Right lung (tissue), 5 donors: ENCODE measurements around the gene C1orf174. TPM values are rescaled to one million over a fixed set of nuclear protein-coding genes. Genes with fewer than 3 reads are reported as not detected.

Source experiments
- DNase-seq, 2 donors: peaks; one replicate each; pipeline ENCODE4 v3.0.0-alpha.2; 2013
- polyA plus RNA-seq, 5 donors: library from polyadenylated mRNA; unstranded; fragments of 120-200 nt; gene quantifications; one replicate each; pipeline versions ENCODE4 v1.2.1 to v1.2.3, GENCODE V29; 2013; ENCODE audit warnings: inconsistent platforms in 1 of 5, low replicate concordance in 1 of 5; ENCODE audit not compliant: insufficient read length in 5 of 5, insufficient read depth in 1 of 5

The C1orf174 gene
- polyA plus RNA-seq, 5 donors: 21.6 to 28.1 (median 23.5) TPM

- DNase-seq: peak; percentile 42 to 50
Measured at GRCh38 chr1:3910857-3911845, 11.1 kb upstream of the C1orf174 start.

- no peak for DNase-seq
Measured at GRCh38 chr1:3910049-3910731, 10.1 kb upstream of the C1orf174 start.

GRCh38 chr1:3909615-3910014, 9.5 kb upstream of the C1orf174 start:
- no peak for DNase-seq

- DNase-seq: no peak
Measured at GRCh38 chr1:3908886-3909517, 8.9 kb upstream of the C1orf174 start.

GRCh38 chr1:3907621-3908165, 7.6 kb upstream of the C1orf174 start:
- no peak for DNase-seq

- DNase-seq: no peak
Measured at GRCh38 chr1:3907031-3907534, 7.0 kb upstream of the C1orf174 start.

- DNase-seq: no peak
Measured at GRCh38 chr1:3906672-3907020, 6.6 kb upstream of the C1orf174 start.

GRCh38 chr1:3905953-3906671, 6.0 kb upstream of the C1orf174 start:
- DNase-seq: no peak

GRCh38 chr1:3905266-3905952, 5.3 kb upstream of the C1orf174 start:
- no peak for DNase-seq

GRCh38 chr1:3904843-3905185, 4.7 kb upstream of the C1orf174 start:
- DNase-seq: no peak

- DNase-seq: no peak
Measured at GRCh38 chr1:3904006-3904842, 4.2 kb upstream of the C1orf174 start.

- no peak for DNase-seq
Measured at GRCh38 chr1:3903141-3904005, 3.3 kb upstream of the C1orf174 start.

GRCh38 chr1:3902571-3903091, 2.6 kb upstream of the C1orf174 start:
- DNase-seq: no peak

- DNase-seq: no peak
Measured at GRCh38 chr1:3902111-3902511, 2.0 kb upstream of the C1orf174 start.

- peak; percentile 95 for DNase-seq
Measured at GRCh38 chr1:3900969-3901529, 977 bp upstream of the C1orf174 start.

- DNase-seq: no peak
Measured at GRCh38 chr1:3899754-3900149, 320 bp downstream of the C1orf174 start.

GRCh38 chr1:3898994-3899753, 898 bp downstream of the C1orf174 start:
- DNase-seq: peak; percentile 18

GRCh38 chr1:3898475-3898735, 1.7 kb downstream of the C1orf174 start:
- no peak for DNase-seq
